ENCODE measurements around the gene HK2. TPM values are rescaled to one million over a fixed set of nuclear protein-coding genes. Genes with fewer than 3 reads are reported as not detected.

Gene HK2
- total RNA-seq, 1 donor from 2014 or later: 23.2 TPM

DNA sequence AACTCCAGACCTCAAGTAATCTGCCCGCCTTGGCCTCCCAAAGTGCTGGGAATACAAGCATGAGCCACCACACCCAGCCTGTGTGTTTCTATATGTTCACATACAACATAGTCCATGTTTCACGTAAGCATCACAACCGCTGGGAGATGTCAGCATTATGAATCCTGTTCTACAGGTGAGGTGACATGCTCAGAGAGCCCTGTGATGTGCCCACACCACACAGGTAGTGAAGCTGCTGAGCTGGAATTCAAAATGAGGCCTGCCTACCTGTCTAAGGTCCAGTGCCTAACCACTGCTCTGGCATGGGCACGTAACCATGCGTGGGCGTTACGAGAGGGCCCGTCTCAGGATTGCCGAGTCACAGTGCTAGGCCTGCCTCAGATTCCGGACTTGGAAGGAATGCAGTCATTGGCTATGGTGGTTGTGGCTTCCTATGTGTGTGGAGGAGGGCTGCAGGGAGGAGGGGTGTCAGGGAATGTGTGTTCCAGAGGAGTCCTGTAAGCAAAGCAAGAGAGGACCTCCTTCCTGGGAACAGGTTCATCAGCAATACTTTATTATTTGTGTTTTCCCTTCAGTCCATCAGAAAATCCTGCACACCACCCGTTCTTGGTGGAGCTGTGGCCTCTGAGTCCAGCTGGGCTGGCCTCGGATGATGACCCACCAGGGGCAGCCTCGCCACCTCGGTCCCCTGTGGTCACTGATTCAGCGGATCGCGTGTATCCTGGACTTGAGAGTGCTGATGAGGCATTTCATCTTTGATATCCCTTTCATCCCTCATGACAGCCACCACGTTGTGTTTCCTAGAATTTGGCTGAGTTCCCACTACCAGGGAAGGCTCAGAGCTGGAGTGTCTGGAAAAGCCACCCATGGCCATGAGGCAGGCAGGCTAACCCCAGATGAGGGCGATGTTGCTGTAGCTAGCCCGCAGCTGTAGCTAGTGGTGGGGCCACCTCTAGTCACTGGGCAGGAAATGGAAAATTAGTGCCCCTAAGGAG, 31.1 kb downstream of the HK2 start:
- Mint-ChIP-seq H3K27me3 (ENCODE audit: unreplicated experiment) (peaks cover 6% of the 10 kb centered on the region), H3K4me1 (ENCODE audit: unreplicated experiment) (peaks cover 32% of the 10 kb centered on the region), H3K36me3 (ENCODE audit: low read depth, unreplicated experiment) (peaks cover 10% of the 10 kb centered on the region), H3K4me3 (ENCODE audit: unreplicated experiment) (no peak overlapping the region), H3K9me3 (ENCODE audit: unreplicated experiment) (no peaks in the 10 kb centered on the region), H3K27ac (ENCODE audit: unreplicated experiment) (no peak overlapping the region)
- TF ChIP-seq, protein P1, sequence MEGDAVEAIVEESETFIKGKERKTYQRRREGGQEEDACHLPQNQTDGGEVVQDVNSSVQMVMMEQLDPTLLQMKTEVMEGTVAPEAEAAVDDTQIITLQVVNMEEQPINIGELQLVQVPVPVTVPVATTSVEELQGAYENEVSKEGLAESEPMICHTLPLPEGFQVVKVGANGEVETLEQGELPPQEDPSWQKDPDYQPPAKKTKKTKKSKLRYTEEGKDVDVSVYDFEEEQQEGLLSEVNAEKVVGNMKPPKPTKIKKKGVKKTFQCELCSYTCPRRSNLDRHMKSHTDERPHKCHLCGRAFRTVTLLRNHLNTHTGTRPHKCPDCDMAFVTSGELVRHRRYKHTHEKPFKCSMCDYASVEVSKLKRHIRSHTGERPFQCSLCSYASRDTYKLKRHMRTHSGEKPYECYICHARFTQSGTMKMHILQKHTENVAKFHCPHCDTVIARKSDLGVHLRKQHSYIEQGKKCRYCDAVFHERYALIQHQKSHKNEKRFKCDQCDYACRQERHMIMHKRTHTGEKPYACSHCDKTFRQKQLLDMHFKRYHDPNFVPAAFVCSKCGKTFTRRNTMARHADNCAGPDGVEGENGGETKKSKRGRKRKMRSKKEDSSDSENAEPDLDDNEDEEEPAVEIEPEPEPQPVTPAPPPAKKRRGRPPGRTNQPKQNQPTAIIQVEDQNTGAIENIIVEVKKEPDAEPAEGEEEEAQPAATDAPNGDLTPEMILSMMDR (IDR thresholded peaks at IDR 0.05; ENCODE audit: unreplicated experiment): no peak
- DNase-seq (ENCODE audit: low spot score): no peak

DNA sequence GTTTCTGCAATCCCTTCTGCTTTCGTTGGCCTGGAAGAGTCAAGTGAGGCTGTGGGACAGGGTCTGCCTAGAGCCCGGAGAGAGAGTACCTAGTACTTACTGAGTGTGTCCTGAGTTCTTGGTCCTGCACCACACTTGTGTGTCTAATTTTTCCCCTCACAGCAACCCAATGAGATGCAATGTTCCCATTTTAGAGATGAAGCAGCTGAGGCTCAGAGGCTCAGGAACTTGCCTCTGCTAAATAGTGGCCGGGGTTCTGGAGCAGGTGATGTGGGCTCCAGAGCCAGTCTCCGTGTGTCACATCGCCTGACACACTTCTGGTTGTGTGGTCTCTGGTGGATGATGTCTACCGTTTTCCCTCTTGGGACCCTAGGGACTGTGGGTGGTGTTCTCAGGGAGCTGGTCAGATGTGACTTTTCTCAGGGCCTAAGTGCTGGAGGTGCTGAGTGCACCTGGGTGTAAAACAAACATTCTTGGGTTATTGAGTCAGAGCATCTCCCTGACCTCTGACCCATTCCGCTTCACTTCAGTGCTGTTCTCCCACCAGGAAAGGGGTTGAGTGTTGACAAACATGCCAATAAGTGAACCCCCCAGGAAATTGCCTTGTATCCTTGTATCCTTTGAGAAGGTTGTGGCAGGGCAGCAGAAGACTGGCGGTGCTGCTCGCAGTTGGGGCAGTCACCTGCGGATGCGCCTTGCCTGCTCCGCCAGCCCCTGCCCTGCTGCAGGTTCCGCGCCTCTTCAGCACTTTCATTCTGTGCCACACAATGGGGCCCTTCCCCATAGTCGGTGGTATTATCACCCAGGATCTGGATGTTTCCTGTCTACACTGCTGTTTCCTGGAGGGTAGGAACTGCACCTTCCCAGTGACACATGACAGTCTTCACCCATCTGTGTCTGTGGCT, 32.1 kb downstream of the HK2 start:
- TF ChIP-seq, protein P1 (IDR thresholded peaks at IDR 0.05; ENCODE audit: unreplicated experiment): no peak
- Mint-ChIP-seq H3K9me3 (ENCODE audit: unreplicated experiment) (no peaks in the 10 kb centered on the region), H3K4me3 (ENCODE audit: unreplicated experiment) (no peak overlapping the region), H3K4me1 (ENCODE audit: unreplicated experiment) (peaks cover 32% of the 10 kb centered on the region), H3K27ac (ENCODE audit: unreplicated experiment) (peak overlapping the region; percentile 64), H3K36me3 (ENCODE audit: low read depth, unreplicated experiment) (peaks cover 10% of the 10 kb centered on the region), H3K27me3 (ENCODE audit: unreplicated experiment) (peaks cover 6% of the 10 kb centered on the region)
- no peak for DNase-seq (ENCODE audit: low spot score)

DNA sequence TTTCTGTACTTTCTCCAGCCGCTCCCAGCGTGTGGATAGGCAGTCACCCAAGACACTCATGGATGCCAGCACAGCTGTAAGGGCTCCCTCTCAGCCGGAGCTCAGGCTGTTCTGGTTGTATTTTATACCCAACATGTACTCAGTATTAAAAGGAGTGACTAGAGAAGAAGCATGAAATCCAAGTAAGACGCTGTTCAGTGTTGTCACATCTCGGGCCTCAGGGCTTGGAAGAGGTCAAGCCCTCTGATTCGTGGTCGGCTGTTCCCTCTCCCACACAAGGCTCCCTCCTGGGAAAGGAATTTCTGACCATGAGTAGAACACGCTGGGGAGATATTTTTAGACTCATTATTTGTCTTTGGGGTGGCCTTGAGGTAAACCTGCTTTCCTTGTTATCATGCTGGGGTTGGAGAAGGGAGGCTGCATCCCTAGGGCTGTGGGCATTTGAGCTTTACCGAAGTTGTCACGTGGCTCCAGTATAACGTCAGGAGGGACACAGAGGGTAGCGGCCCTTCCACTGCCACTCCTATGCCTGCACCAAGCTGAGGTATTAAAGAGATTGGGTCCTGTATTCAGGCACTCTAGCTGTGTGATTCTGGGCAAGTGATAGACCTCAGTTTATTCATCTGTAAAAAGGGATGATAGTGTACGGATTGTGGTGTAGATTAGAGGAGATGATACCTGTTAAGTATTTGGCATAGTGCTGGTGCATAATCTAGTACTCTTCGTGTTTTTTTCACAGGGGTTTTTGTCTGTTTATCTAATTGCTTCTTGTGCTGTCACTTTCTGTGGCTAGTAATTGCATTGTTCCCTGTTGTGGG, 34.1 kb downstream of the HK2 start:
- no peak for DNase-seq (ENCODE audit: low spot score)
- no peak overlapping the region for H3K27ac Mint-ChIP-seq (ENCODE audit: unreplicated experiment)
- H3K4me3 Mint-ChIP-seq (ENCODE audit: unreplicated experiment): peak overlapping the region; percentile 27
- TF ChIP-seq, protein P1 (IDR thresholded peaks at IDR 0.05; ENCODE audit: unreplicated experiment): no peak
- H3K4me1 Mint-ChIP-seq (ENCODE audit: unreplicated experiment): peaks cover 32% of the 10 kb centered on the region
- H3K27me3 Mint-ChIP-seq (ENCODE audit: unreplicated experiment): peaks cover 2% of the 10 kb centered on the region
- H3K36me3 Mint-ChIP-seq (ENCODE audit: low read depth, unreplicated experiment): peaks cover 10% of the 10 kb centered on the region
- H3K9me3 Mint-ChIP-seq (ENCODE audit: unreplicated experiment): no peaks in the 10 kb centered on the region

DNA sequence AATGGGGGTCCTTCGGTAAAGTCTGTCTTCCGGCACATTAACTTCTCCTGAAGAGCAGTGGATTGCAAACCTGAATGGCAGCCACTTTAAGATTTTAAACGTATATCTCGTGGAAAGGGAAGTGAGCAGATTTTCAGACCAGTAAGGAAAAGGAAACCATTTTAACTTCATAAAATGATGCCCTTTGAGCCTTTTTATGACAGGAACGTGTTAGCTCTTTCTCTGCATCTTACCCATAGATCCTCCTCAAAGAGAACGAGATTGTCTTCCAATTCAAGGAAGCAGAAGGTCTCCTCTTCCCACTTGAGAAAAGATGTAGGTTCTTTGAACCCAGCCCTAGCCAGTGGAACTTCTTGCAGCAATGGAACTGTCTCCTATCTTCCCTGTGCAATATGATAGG, 35.6 kb downstream of the HK2 start:
- TF ChIP-seq, protein P1 (IDR thresholded peaks at IDR 0.05; ENCODE audit: unreplicated experiment): no peak
- H3K4me1 Mint-ChIP-seq (ENCODE audit: unreplicated experiment): peaks cover 32% of the 10 kb centered on the region
- no peak overlapping the region for H3K27ac Mint-ChIP-seq (ENCODE audit: unreplicated experiment)
- no peaks in the 10 kb centered on the region for H3K9me3 Mint-ChIP-seq (ENCODE audit: unreplicated experiment)
- peaks cover 8% of the 10 kb centered on the region for H3K27me3 Mint-ChIP-seq (ENCODE audit: unreplicated experiment)
- peaks cover 21% of the 10 kb centered on the region for H3K36me3 Mint-ChIP-seq (ENCODE audit: low read depth, unreplicated experiment)
- no peak overlapping the region for H3K4me3 Mint-ChIP-seq (ENCODE audit: unreplicated experiment)
- no peak for DNase-seq (ENCODE audit: low spot score)

All from endothelial cell (in vitro differentiated cells).